ENCODE results near the gene IRF9. TPM values are rescaled to one million over a fixed set of nuclear protein-coding genes. Genes with fewer than 3 reads are reported as not detected.

Gene IRF9
- total and polyA plus RNA-seq, 8 donors, result 1.4 to 143 (median 78.2) TPM

DNA sequence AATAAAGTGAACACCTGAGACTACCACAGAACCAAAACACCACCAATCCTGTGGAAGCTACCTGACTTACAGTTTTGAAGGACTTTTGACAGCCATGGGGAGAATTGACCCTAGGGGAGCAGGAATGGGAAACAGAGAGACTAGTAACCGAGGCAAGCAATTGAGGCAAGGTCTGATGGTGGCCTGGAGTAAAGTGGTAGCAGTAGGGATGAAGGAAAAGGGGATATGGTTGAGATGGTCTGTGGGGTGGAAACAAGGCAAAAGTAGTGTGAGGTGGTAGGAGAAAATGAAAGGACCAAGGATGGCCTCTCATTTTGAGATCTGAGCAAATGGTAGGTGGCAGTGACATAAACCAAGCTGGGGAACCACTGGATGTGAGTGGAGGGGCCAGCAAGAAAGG, 4.2 kb upstream of the IRF9 start:
- intact Hi-C loops (cut with DNase I; ENCODE audit: low total_unique reads), result no loop called here
- H3K27ac ChIP-seq, result no peak overlapping the region
- H3K36me3 ChIP-seq, result peaks cover 49 to 87% (median 83%) of the 10 kb centered on the region in 4 donors
- WGBS, 5 donors, result 84 to 94% (median 92%) methylated on average over 1 of the region's 1 CpG
- no peaks in the 10 kb centered on the region for H3K9me3 ChIP-seq
- DNase-seq, result no peak
- H3K4me1 ChIP-seq, result peaks cover 9 to 15% (median 11%) of the 10 kb centered on the region in 4 donors
- no peaks in the 10 kb centered on the region for H3K27me3 ChIP-seq
- no peak overlapping the region for H3K4me3 ChIP-seq
- TF ChIP-seq EP300 (IDR thresholded peaks at IDR 0.05), result no peak
- TF ChIP-seq, protein P1, sequence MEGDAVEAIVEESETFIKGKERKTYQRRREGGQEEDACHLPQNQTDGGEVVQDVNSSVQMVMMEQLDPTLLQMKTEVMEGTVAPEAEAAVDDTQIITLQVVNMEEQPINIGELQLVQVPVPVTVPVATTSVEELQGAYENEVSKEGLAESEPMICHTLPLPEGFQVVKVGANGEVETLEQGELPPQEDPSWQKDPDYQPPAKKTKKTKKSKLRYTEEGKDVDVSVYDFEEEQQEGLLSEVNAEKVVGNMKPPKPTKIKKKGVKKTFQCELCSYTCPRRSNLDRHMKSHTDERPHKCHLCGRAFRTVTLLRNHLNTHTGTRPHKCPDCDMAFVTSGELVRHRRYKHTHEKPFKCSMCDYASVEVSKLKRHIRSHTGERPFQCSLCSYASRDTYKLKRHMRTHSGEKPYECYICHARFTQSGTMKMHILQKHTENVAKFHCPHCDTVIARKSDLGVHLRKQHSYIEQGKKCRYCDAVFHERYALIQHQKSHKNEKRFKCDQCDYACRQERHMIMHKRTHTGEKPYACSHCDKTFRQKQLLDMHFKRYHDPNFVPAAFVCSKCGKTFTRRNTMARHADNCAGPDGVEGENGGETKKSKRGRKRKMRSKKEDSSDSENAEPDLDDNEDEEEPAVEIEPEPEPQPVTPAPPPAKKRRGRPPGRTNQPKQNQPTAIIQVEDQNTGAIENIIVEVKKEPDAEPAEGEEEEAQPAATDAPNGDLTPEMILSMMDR (IDR thresholded peaks at IDR 0.05), result no peak
- TF ChIP-seq POLR2A (IDR thresholded peaks at IDR 0.05), result no peak
- no peak for TF ChIP-seq POLR2AphosphoS5 (IDR thresholded peaks at IDR 0.05)

GRCh38 chr14:24157331-24157730, 3.7 kb upstream of the IRF9 start:
- intact Hi-C loops (cut with DNase I; ENCODE audit: low total_unique reads), result no loop called here
- no peak overlapping the region for H3K27ac ChIP-seq

DNA sequence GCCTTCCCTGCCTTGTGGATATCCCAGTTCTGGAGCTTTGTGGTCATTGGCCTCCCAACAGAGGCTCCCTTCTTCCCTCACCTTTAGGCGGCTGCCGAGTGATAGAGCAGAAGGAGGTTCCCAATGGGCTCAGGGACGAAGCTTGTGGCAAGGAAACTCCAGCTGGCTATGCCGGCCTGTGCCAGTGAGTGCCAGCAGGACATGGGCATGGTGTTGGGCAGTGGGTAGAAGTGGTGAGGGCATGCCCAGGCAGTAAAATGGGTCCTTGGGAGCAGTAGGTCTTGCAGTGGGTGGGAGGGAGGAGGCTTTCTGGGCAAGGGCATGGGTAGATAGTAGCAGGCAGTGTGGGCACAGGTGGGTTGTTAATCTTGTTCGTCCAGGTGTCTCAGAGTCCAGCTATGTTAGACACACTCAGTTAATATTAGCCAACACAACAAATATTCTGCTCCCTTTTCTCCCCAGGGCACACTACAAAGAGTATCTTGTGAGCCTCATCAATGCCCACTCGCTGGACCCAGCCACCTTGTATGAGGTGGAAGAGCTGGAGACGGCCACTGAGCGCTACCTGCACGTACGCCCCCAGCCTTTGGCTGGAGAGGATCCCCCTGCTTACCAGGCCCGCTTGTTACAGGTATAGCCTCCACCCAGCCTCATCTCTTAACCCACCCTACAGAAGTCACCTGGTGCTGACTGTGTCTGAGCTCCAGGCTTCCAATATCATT, 1.1 kb upstream of the IRF9 start:
- peaks cover 62 to 81% (median 76%) of the 10 kb centered on the region in 4 donors for H3K36me3 ChIP-seq
- no peak for DNase-seq
- 78 to 89% (median 83%) methylated on average over 11 of the region's 11 CpGs for WGBS, 5 donors

More at GRCh38 chr14:24157331-24157730, 3.7 kb upstream of the IRF9 start:
- WGBS, 5 donors, result 88 to 94% (median 90%) methylated on average over 12 of the region's 12 CpGs
- H3K36me3 ChIP-seq, result peaks cover 47 to 82% (median 79%) of the 10 kb centered on the region in 4 donors
- H3K4me1 ChIP-seq, result peaks cover 12 to 20% (median 16%) of the 10 kb centered on the region in 4 donors
- no peak overlapping the region for H3K4me3 ChIP-seq
- TF ChIP-seq POLR2AphosphoS5 (IDR thresholded peaks at IDR 0.05) (no peak), POLR2A (IDR thresholded peaks at IDR 0.05) (no peak), EP300 (IDR thresholded peaks at IDR 0.05) (no peak)
- TF ChIP-seq, protein P1 (IDR thresholded peaks at IDR 0.05), result no peak
- no peaks in the 10 kb centered on the region for H3K27me3 ChIP-seq
- H3K9me3 ChIP-seq, result no peaks in the 10 kb centered on the region
- no peak for DNase-seq

DNA sequence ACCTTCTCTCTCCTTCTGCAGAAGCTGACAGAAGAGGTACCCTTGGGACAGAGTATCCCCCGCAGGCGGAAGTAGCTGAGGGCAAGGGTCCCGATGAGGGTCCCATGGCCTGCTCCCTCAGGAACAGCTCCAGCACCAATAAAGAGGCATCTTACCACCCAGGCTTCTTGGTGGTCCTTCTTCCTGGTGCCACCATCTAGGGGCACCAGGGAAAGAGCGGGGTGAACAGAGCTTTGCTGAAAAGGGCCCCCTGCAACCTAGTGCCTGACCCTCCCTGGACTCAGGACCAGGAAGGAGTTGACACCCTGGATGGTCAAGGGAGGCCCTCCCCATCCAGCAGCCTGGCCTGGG, 591 bp upstream of the IRF9 start:
- TF ChIP-seq POLR2AphosphoS5 (IDR thresholded peaks at IDR 0.05), result no peak
- TF ChIP-seq EP300 (IDR thresholded peaks at IDR 0.05), result no peak
- TF ChIP-seq, protein P1 (IDR thresholded peaks at IDR 0.05), result no peak
- no peak for TF ChIP-seq POLR2A (IDR thresholded peaks at IDR 0.05)
- H3K4me3 ChIP-seq, result peak overlapping the region in 1 of 4 donors; percentile 71
- 87 to 96% (median 94%) methylated on average over 4 of the region's 4 CpGs for WGBS, 5 donors

More for the DNA sequence above, 1.1 kb upstream of the IRF9 start:
- peaks cover 26 to 46% (median 40%) of the 10 kb centered on the region in 4 donors for H3K4me1 ChIP-seq
- peak overlapping the region; percentile 16 to 97 (median 95) for H3K27ac ChIP-seq
- TF ChIP-seq, protein P1 (IDR thresholded peaks at IDR 0.05), result no peak
- TF ChIP-seq POLR2A (IDR thresholded peaks at IDR 0.05), result no peak
- TF ChIP-seq POLR2AphosphoS5 (IDR thresholded peaks at IDR 0.05), result no peak
- no peak for TF ChIP-seq EP300 (IDR thresholded peaks at IDR 0.05)
- intact Hi-C loops (cut with DNase I; ENCODE audit: low total_unique reads), result no loop called here
- H3K4me3 ChIP-seq, result no peak overlapping the region
- no peaks in the 10 kb centered on the region for H3K9me3 ChIP-seq
- no peaks in the 10 kb centered on the region for H3K27me3 ChIP-seq

More for the DNA sequence above, 591 bp upstream of the IRF9 start:
- peaks cover 62 to 81% (median 76%) of the 10 kb centered on the region in 4 donors for H3K36me3 ChIP-seq
- no peak for DNase-seq
- H3K27me3 ChIP-seq, result no peaks in the 10 kb centered on the region
- peak overlapping the region; percentile 41 to 97 (median 95) for H3K27ac ChIP-seq
- H3K4me1 ChIP-seq, result peaks cover 26 to 52% (median 45%) of the 10 kb centered on the region in 4 donors
- intact Hi-C loops (cut with DNase I; ENCODE audit: low total_unique reads), result no loop called here
- H3K9me3 ChIP-seq, result no peaks in the 10 kb centered on the region

All from stomach (tissue), 9 donors.